IPS-NIHi11 (cell line): Measurements from ENCODE around the gene ZBTB38.

ENCODE experiments used
- DNase-seq: peaks from one replicate; pipeline ENCODE4 v3.0.0; 2012; ENCODE audit warnings: mixed read lengths, low spot score

Gene ZBTB38, protein sequence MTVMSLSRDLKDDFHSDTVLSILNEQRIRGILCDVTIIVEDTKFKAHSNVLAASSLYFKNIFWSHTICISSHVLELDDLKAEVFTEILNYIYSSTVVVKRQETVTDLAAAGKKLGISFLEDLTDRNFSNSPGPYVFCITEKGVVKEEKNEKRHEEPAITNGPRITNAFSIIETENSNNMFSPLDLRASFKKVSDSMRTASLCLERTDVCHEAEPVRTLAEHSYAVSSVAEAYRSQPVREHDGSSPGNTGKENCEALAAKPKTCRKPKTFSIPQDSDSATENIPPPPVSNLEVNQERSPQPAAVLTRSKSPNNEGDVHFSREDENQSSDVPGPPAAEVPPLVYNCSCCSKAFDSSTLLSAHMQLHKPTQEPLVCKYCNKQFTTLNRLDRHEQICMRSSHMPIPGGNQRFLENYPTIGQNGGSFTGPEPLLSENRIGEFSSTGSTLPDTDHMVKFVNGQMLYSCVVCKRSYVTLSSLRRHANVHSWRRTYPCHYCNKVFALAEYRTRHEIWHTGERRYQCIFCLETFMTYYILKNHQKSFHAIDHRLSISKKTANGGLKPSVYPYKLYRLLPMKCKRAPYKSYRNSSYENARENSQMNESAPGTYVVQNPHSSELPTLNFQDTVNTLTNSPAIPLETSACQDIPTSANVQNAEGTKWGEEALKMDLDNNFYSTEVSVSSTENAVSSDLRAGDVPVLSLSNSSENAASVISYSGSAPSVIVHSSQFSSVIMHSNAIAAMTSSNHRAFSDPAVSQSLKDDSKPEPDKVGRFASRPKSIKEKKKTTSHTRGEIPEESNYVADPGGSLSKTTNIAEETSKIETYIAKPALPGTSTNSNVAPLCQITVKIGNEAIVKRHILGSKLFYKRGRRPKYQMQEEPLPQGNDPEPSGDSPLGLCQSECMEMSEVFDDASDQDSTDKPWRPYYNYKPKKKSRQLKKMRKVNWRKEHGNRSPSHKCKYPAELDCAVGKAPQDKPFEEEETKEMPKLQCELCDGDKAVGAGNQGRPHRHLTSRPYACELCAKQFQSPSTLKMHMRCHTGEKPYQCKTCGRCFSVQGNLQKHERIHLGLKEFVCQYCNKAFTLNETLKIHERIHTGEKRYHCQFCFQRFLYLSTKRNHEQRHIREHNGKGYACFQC (N-terminal part only)

DNA sequence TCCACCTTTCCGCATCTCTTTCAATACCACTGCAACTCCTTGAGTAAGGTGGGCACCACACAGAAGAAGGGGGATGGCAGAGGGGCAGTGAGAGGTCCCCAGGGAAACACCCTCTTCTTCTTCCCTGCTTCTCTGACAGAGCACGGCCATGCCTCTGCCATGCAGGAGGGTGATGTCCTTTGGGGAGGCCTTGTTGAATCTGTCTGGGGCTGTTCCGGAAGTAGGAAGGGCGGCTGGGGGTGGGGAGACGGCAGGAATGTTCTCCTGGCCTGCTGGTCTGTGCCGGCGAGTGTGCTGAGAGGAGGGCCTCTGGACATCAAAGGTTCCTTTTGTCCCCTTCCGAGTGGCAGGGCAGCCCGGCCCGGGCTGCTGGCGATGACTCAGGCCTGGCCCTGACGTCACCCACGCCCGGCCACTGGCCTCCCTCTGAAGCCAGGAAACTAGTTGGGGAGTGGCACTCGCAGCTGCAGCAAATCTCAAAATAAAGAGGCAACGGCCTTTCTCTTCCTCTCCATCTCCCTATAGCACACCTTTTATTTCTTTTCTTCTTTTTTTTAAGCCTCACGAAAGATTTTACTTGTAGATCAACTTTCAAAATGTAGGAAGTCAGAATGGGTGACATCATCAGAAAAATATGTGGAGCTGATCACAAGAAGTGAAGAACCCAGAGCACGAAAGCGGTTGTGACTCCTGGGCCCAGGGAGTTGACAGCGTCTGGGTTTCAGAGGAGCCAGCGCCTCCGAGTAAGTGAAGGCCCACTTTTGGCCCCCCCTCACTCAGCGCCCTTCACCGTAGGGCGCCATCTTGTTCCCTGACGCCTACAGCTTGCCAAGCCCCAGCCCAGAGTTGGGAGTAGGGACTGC, at the start of gene ZBTB38:
Gene ZBTB38 (plus strand): TSS at position 443 of the 863 bp plus-strand sequence. CDS start 73,885 bp downstream, outside the sequence.
- peak; percentile 88 for DNase-seq

DNA sequence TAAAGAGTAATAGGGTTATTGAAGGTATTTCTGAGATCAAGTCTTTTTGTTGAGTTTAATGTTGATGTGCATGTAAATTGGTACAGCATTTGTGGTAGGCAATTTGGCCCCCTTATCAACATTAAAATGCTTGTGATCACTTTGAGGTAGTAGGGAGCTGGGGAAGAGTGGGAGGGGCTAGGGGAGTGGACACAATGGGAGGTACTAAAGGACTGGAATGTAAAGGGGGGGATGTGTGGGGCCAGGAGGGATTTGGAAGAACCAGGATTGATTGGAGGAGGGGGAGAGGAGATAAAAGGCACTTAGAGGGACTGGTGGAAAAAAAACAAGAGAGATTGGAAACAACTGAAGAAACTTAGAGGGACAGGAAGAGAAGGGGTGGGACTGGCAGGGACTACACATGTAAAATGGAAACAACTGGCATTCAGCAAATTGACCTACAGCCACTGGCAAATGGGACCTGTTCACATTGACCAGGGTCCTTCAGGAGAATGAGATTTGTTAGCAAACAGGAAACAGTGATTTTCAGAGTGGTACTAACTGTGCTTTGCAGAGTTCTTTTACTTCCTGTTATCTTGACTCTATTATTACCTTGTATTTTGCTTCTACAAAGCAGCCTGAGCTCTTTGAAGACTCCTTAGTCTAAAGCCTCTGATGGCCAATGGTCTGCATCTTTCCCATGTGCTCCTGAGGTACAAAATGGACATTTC, 47.8 kb upstream of the ZBTB38 start:
- no peak for DNase-seq

DNA sequence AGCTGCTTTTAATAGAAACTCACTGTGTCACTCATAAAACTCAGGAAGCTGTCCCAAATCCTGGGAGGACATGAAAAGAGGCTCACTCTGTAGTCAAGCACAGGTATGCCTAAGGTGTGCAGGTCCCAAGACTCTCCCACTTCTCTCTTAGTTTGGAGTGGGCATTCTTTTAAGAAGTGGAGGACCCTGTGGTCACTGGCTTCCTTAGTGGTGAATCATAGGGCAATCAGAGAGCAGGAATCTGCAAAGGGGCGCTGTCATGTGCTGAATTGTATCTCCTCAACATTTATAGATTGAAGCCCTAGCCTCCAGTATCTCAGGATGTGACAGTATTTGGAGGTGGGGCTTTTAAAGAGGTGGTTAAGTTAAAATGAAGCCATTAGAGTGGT, 47.2 kb upstream of the ZBTB38 start:
- DNase-seq = no peak

DNA sequence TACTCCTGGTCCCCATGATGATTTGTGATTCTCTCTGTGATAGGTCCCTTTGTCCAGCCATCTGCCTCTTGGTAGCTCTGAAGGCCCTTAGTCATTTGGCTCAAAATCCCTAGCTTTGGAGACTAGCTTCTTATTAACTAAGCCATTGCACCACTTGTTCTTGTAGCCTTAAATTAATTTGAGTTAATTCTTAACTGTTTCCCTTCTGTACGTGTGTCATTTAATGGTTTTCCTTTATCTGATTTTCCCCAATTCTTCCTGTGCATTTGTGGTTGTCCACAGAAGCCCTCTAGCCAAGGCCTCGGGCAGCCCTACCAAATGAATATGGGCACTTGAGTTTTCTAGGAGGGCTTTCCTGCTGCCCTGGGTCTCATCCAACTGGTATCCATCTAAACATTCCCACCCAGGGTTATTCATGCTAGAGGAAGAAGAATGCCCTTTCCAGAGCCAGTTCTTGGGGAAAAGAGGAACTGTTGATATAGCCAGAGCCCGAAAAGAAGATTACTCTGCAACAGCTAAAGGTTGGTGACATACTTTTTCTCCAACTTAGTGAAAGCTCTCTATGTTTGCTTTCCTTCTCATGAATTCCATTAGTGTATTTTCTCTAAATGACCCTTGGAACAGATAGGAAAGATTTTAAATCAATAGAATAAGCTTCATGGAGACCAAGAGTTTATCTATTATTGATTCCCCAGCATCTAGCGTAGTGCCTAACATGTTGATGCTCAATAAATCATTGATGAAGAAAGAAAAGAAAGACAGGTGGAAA, 44.2 kb upstream of the ZBTB38 start:
- no peak for DNase-seq

DNA sequence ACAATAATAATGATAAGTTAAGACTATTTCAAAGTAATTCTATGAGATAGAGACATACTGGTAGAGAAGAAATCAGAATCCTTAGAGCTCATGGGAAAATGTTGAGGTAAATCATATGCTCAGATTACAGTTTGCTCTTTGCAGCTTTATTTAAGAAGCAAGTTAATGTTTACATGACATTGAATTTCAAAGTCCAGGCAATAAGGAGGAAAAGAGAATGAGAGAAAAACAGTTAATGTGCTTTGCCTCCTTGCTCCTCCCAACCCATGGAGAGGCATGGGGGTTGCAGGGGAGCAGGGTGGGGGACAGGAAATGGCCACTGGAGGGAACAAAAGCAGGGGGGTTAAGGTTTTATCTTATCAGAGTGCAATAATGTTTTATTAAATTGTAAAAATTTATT, 42.2 kb upstream of the ZBTB38 start:
- no peak for DNase-seq

DNA sequence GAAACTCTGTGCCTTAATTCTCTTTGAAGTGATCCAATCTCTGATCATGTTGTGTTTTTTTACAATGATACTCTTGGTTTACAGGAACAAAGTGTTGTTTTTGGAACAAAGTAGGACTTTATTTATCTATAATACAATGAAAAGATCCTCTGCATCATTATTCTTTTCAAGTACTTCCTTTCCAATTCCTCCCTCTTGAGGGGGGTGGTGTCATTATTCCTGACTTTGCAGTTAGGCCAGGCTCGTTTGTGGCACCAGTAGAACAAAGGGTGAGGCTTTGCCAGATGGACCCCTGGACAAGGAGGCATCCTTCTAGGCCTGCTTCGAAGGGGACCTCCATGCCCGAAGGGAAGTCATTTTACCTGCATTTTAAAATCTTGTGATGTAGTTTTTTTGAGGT, 41.7 kb upstream of the ZBTB38 start:
- no peak for DNase-seq

DNA sequence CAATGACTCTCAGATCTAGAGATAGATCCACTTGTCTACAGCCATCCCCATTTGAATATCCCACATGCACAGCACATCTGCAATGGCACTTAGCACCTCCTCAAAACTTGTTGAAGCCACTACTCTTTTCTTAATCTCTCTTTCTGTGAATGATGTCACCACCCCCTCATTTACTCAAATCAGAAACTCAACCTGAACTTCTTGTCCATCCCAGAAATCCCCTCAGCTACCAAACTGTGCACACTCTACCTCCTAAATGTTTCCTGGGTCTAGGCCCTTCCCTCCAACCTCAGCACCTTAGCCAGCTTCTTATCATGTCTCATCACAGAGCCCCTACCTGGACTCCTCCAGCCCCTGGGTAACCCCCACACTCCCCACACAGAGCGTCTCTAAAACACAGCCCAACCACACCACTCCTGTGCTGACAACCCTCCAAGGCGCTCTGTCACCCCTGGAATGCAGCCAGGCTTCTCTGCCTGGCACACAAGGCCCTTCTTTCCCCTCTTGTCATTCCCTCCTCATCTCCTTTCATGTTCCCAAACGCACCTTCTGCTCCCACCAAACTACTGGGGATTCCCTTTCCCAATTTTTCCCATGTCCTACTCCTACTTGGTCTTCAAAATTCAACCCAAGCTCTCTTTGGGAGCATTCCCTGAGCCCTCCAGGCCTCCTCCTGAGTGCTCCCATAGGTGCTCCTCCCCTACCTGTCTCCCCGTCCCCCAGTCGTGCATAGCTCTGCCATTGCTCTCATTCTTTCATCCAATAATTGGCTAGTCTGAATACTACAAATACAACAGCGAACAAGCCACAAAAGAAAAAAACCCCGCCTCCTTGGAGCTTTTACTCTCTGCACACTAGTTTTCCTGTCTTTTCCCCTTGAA, 39.8 kb upstream of the ZBTB38 start:
- DNase-seq = no peak

DNA sequence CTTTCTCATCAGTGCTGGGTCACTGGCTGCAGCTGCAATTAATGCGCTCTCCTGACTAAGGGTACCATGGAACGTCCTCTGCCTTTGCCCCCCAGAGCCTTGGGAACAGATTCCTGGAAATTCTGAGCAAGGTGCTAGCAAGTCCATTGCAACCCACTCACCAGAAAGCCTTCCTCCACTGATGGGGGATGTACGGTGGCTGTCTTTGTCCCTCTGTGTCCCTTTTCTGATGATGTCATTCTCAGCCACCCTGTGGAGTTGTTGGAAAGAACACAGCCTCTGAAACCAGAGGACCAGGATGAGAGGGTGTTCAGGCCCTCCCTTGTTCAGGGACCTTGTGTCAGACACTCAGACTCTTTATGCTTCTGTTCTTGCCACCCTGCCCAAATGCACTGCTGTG, 38.1 kb upstream of the ZBTB38 start:
- no peak for DNase-seq

DNA sequence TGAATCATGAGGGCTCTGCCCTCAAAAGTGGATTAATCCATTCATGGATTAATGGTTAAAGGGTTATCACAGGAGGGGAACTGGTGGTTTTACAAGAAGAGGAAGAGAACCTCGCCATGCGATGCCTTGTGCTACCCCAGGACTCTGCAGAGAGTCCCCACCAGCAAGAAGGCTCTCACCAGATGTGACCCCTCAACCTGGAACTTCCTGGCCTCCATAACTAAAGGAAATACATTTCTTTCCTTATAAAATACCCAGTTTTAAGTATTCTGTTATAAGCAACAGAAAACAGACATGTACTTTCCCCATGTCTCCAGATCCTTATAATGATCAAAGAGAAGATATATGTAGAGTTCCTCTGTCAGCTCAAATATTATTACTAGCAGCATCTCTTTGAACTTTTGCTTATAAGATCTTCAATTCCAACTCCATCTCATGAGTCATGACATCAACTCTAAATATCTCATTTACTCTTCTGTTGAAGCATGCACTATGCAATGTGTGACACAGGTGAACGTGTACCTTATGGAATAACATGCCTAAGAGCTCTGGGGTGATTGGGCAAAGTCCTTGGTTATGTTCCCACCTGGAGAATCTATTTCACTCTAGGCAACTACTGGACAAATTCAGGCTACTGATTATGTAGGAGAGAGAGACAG, 37.5 kb upstream of the ZBTB38 start:
- DNase-seq = no peak

DNA sequence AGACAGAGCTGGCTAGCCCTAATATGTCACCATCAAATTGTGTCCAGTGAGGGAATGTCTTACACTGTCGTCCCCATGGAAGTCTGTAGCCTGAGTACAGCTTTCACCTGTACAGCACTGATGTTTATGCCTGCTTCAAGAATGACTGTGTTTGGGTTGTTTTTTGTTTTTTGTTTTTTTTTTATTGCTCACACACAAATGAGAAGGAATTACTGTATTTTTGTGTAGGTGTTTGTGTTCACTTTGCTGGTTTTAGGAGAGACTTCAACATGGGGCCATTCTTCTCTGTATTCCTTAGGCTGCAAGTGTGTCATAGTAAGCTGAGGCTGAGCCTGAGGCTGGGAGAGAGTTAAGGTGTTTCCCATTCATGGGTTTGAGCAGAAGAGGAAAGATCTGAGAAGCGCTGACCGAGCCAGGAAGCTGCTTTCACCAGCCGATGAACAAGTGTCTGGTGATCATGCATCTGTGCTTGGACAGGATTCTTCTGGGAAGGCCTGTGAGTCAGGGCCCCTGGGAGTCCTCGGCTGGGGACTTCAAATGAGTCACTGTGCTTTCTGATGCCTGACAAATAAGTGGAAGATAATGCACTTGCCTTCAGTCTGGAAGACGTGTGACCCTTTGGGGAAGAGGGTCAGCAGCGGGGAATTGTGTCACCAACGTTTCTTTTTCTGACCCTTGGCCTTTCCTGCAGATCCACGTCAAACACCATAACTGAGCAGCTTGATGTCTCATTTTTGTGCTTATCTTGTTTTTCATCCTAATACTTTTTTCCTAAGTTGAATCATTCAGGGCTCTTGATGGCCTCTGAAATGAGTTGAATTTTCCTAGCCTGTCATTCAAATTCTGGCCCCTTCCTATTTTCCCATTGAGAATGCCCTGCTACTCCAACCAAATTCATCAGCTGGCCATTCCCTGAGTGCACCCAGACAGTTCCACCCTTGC, 36.7 kb upstream of the ZBTB38 start:
- no peak for DNase-seq

DNA sequence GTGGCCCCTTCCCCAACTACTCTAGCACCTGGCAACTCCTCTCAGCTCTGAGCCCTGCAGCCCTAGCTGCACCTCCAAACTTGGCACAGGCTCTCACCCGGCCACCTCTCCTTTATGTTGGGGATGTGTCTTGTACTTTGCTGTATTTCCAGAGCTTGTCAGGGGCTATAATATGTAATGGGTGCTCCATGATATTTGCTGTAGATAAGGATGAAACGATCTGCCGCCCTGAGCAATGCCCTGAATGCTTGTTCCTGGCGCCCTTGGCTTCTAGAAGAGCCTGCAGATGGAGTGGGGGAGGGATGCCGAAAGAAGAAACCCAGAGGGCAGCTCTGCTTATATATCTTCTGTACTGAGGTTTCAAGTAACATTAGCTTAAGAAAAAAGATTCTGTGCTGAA, 35.9 kb upstream of the ZBTB38 start:
- no peak for DNase-seq

DNA sequence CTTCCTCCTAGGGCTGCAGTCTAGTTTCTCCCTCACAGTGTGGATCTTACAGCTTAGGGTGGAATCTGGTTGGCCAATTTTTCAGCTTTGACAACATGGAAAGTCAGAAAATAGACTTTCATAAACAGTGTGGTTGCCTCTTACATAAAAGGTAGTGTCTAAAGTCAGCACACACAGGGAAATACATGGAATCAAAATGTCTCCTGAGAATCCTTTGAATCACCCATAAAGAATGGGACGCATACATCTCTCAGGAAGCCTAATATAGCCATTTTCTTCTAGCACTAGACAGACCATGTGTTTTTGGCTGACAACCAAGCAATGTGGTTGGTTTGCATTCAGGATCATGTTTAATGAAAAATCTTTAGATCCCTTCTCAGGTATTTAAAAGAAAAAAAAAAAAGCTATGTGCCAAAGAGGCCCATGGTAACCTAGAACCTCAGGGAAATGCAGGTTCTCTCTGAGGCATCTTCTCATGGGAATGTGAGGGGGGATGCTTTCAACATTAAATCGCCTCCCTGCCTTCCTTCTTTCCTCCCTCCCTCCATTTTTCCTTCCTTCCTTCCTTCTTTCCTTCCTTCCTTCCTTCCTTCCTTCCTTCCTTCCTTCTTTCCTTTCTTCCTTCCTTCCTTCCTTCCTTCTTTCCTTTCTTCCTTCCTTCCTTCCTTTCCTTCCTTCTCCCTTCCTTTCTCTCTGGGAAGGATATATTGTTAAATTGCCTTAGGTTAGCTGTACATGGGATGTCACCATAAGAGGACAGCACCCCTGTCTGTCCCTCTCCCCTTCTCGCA, 34.3 kb upstream of the ZBTB38 start:
- DNase-seq = no peak

DNA sequence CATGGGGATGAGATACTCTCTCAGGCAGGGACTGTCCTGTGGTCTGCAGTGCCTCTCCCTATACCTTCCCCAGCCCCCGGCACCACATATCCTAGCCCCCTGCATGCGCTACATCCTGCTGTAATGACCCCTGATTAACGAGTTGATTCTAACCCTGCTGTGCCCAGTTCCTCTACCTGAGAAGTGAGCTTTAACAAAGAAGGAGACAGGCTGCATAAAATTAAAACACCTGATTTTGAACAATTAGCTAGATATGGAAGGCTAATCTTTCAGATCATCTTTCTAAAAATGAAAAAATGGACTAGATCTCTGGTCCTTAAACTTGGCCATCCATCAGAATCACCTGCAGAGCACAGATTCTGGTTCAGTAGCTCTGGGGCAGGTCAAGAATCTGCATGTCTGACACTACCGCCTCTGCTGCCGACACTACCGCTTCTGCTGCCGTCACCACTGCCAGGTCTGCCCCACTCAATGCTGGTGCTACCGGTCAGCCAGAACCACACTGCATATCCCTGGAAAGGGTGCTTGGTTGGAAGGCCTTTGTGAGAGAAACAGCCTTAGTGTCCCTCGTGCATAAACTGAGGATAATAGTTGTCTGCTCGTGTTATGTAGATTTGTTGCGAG, 33.6 kb upstream of the ZBTB38 start:
- DNase-seq = peak; percentile 25

DNA sequence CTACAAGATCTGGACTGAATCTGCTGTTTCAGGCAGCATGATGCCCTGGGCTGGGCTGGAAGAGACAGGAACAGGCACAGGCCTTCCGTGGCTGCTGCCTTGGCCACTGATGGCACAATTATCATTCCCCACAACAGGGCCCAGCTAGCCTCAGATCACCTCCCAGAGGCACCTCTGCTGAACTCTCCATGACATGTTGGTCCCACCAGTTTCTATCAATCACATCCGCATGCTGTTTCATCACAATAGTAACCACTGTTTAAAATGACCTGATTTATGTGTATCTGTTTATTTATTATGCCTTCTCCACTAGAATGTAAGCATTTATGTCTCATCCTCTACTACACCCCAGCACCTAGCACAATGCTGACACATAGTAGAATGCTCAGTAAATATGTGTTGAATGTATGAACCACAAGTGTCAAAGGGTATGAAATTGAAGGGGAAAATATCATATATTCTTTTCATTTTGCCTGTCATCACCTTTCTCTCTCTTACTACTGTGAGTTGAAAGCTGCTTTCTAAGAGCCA, 32.7 kb upstream of the ZBTB38 start:
- no peak for DNase-seq

DNA sequence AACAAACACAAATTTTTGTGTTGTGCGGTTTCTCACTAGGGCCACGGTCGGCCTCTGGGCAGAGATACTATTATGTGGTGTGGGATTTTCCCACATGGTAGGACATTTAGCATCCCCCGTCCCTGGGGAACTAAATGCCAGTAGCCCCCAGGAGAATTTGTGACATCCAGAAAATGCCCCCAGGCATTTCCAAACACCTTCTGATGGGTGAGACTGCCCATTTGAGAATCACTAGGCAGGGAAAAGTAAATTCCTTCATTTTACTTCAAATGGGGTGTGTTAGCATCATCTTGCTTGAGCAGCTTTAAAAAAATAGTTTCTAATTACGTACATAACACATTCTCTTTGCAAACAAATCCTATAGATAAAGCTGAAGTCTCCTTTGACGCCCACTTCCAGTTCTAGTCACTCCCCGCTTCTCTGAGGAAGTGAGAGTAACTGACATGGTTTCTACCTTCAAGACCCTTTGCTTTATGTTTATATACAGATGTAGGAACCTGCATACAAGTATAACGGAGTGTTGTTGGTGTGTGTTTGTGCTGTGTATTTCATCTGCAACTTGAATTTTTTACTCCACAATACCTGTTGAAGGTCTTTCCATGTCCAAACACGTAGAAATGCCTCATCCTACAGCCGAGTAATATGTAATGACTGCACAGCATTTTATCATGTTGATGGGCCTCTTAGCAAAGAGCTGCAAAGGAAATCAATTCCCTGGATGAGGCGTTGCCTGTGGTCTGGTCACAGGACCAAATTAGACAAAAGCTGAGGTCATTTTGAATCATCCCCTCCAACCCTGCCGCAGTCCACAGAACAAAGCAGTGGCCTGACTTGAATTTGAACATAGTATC, 31.4 kb upstream of the ZBTB38 start:
- no peak for DNase-seq
